Measurements from ENCODE around the gene CALD1.
A peak's percentile ranks its signal among the peaks of the same experiment; 100 is the strongest.

DNA sequence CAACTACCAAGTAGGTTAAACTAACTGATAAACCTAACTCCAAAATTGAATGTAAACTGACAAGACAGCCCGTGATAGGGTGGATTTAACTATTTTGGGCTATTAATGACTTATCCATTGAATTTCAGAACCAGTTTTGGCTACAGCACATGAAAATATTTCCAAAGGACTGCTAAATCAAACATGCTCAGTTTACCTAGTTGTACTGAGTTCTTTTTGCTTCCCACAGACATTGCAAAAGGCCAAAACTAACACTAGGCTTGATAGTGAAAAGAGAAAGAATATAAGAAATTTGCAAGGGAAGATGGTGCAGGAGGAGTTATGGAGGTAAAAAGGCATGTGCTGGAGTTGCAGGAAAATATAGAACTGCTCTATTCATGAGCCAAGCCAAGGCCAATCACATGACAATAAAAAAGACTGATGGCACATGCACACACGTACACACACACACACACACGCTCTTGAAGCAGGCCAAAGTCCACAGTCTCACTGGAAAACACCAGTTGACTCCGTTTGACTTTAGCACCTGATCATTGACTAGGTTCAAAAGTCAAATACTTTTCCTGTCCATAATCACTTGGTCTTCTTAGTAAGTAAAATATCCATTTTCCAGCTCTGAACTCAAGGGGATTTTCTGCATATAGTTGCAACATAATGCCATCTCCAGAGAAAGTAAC, 130.9 kb downstream of the CALD1 start:
- TF ChIP-seq CTCF (IDR thresholded peaks at IDR 0.05; ENCODE audit: low read depth, low read length, missing input control) (no peak), JUND (IDR thresholded peaks at IDR 0.05) (peak; percentile 54 to 55), FOXA1 (IDR thresholded peaks at IDR 0.05) (no peak), ZBTB33 (IDR thresholded peaks at IDR 0.05) (peak; percentile 90), TAF1 (conservative IDR thresholded peaks at IDR 0.05) (no peak), RAD21 (IDR thresholded peaks at IDR 0.05) (no peak)
- TF ChIP-seq, protein P1, sequence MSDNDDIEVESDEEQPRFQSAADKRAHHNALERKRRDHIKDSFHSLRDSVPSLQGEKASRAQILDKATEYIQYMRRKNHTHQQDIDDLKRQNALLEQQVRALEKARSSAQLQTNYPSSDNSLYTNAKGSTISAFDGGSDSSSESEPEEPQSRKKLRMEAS (IDR thresholded peaks at IDR 0.05): peak; percentile 84
- TF ChIP-seq, protein P2, sequence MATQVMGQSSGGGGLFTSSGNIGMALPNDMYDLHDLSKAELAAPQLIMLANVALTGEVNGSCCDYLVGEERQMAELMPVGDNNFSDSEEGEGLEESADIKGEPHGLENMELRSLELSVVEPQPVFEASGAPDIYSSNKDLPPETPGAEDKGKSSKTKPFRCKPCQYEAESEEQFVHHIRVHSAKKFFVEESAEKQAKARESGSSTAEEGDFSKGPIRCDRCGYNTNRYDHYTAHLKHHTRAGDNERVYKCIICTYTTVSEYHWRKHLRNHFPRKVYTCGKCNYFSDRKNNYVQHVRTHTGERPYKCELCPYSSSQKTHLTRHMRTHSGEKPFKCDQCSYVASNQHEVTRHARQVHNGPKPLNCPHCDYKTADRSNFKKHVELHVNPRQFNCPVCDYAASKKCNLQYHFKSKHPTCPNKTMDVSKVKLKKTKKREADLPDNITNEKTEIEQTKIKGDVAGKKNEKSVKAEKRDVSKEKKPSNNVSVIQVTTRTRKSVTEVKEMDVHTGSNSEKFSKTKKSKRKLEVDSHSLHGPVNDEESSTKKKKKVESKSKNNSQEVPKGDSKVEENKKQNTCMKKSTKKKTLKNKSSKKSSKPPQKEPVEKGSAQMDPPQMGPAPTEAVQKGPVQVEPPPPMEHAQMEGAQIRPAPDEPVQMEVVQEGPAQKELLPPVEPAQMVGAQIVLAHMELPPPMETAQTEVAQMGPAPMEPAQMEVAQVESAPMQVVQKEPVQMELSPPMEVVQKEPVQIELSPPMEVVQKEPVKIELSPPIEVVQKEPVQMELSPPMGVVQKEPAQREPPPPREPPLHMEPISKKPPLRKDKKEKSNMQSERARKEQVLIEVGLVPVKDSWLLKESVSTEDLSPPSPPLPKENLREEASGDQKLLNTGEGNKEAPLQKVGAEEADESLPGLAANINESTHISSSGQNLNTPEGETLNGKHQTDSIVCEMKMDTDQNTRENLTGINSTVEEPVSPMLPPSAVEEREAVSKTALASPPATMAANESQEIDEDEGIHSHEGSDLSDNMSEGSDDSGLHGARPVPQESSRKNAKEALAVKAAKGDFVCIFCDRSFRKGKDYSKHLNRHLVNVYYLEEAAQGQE (IDR thresholded peaks at IDR 0.05): peak; percentile 29
